MCF 10A (cell line): Measurements from ENCODE around the gene SERTAD1. TPM values are rescaled to one million over a fixed set of nuclear protein-coding genes. Genes with fewer than 3 reads are reported as not detected.

Experiments used
- BruUV-seq: library from RNA; stranded (reverse); fragments of 400-500 nt; replicated peaks from 2 replicates; lab custom pipeline; 2021; lab: Mats Ljungman, UMichigan
- CTCF ChIA-PET: fragments of 300-600 bp; sonication (Branson Sonifier 250); formaldehyde crosslinking; extraction: SDS; loops from one replicate; lab custom pipeline; 2021; ENCODE audit warnings: antibody characterized with exemption, inconsistent platforms; lab: Yijun Ruan, JAX
- POLR2A ChIA-PET: fragments of 300-600, 350-650 bp; sonication (Branson Sonifier 250); formaldehyde crosslinking; extraction: SDS; loops from one replicate; lab custom pipeline; 2020; ENCODE audit warnings: antibody characterized with exemption, inconsistent platforms; lab: Yijun Ruan, JAX
- DNase-seq: peaks from one replicate; pipeline ENCODE4 v3.0.0-alpha.2; 2018; ENCODE audit not compliant: unreplicated experiment
- H3K27ac Mint-ChIP-seq: one replicate; pipeline ENCODE4 v1.8.0; 2022; ENCODE audit warnings: mild to moderate bottlenecking, low read depth, mixed read lengths; ENCODE audit not compliant: unreplicated experiment
- H3K27me3 Mint-ChIP-seq: one replicate; pipeline ENCODE4 v1.8.0; 2022; ENCODE audit warnings: mixed read lengths; ENCODE audit not compliant: insufficient read depth, unreplicated experiment
- H3K36me3 Mint-ChIP-seq: one replicate; pipeline ENCODE4 v1.8.0; 2022; ENCODE audit warnings: mild to moderate bottlenecking, moderate library complexity, mixed read lengths; ENCODE audit not compliant: insufficient read depth, unreplicated experiment
- H3K4me1 Mint-ChIP-seq: one replicate; pipeline ENCODE4 v1.8.0; 2022; ENCODE audit warnings: mixed read lengths; ENCODE audit not compliant: insufficient read depth, unreplicated experiment
- H3K4me3 Mint-ChIP-seq: one replicate; pipeline ENCODE4 v1.8.0; 2022; ENCODE audit warnings: mild to moderate bottlenecking, moderate library complexity, mixed read lengths; ENCODE audit not compliant: unreplicated experiment
- H3K9me3 Mint-ChIP-seq: one replicate; pipeline ENCODE4 v1.8.0; 2022; ENCODE audit warnings: mixed read lengths; ENCODE audit not compliant: unreplicated experiment
- intact Hi-C: fragments of 100-400 bp; cut with micrococcal nuclease; formaldehyde crosslinking; loops from 2 replicates; pipeline ENCODE4 v1.14.1; 2022
- total RNA-seq: library from RNA; stranded (reverse); gene quantifications from 2 replicates; pipeline ENCODE4 v1.2.3, GENCODE V29; 2022
- TF ChIP-seq, protein P1 (sequence below): fragments of 200-600 bp; IDR thresholded peaks from one replicate; pipeline ENCODE4 v1.8.0; 2022; ENCODE audit warnings: antibody characterized with exemption, mild to moderate bottlenecking; ENCODE audit not compliant: unreplicated experiment

The SERTAD1 gene
- total RNA-seq, 1 experiment from 2014 or later, result 17.9 TPM

DNA sequence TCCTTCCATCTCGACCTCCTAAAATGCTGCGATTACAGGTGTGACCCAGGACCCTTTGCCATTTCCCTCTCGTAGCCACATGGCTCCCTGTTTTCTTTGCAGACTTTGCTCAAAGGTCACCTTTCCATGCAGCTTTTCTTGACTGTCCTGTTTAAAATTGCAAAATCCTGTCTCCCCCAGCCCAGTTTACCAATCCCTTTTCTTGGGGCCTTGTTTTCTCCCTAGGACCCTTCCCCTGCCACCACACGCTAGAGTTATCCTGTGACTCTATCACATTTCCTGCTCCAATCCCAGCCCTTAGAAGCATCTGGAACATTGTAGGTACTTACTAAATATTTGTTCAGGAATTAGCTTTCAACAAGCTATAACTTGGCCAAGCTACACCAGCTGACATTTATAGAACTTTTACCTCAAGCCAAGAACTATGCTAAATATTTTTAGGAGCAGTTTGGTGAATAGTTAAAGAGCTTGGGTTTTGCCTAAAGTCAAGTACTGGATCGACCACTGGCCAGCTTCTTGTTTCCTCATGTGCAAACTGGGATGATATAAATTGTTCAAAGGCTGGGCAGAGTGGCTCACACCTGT is 27.5 kb upstream of the SERTAD1 start:
- no TSS peak for BruUV-seq
- H3K4me3 Mint-ChIP-seq, result no peak overlapping the region
- no peaks in the 10 kb centered on the region for H3K27me3 Mint-ChIP-seq
- H3K27ac Mint-ChIP-seq, result no peak overlapping the region
- peaks cover 41% of the 10 kb centered on the region for H3K36me3 Mint-ChIP-seq
- ChIA-PET CTCF (interaction anchor here (0.5 to 2.6 kb wide), 6 partner anchors 9 to 673 kb away, joined by 3 to 14 read pairs (median 4); no protein-coding TSS in a partner anchor), POLR2A (interaction anchor here (0.6 to 4.7 kb wide), 9 partner anchors 8 to 151 kb away, joined by 3 to 37 read pairs (median 4); partner anchors contain the start of genes BLVRB and SERTAD1)
- no peaks in the 10 kb centered on the region for H3K4me1 Mint-ChIP-seq
- intact Hi-C loops, result no loop called here
- DNase-seq, result no peak
- TF ChIP-seq, protein P1, sequence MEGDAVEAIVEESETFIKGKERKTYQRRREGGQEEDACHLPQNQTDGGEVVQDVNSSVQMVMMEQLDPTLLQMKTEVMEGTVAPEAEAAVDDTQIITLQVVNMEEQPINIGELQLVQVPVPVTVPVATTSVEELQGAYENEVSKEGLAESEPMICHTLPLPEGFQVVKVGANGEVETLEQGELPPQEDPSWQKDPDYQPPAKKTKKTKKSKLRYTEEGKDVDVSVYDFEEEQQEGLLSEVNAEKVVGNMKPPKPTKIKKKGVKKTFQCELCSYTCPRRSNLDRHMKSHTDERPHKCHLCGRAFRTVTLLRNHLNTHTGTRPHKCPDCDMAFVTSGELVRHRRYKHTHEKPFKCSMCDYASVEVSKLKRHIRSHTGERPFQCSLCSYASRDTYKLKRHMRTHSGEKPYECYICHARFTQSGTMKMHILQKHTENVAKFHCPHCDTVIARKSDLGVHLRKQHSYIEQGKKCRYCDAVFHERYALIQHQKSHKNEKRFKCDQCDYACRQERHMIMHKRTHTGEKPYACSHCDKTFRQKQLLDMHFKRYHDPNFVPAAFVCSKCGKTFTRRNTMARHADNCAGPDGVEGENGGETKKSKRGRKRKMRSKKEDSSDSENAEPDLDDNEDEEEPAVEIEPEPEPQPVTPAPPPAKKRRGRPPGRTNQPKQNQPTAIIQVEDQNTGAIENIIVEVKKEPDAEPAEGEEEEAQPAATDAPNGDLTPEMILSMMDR, result no peak
- no peaks in the 10 kb centered on the region for H3K9me3 Mint-ChIP-seq

DNA sequence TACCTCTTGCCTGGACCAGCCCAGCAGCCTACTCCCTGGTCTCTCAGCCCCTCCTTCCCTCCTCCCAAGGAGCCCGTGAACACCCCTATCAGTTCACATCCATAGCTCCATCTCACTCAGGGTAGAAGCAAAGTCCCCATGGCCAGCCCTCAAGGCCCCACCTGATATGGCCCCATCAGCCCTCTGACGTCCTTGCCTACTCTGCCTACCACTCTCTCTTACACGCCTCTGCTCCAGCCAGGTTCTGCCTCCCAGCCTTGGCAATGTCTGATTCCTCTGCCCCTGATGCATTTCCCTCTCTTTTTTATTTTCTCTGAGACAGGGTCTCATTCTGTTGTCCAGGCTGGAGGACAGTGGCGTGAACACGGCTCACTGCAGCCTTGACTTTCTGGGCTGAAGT is 26.2 kb upstream of the SERTAD1 start:
- H3K36me3 Mint-ChIP-seq, result peaks cover 39% of the 10 kb centered on the region
- CTCF ChIA-PET, result interaction anchor here (2.6 kb wide), 1 partner anchor 12 kb away, joined by 14 read pairs; no protein-coding TSS in a partner anchor
- no peak for DNase-seq
- H3K4me1 Mint-ChIP-seq, result no peaks in the 10 kb centered on the region
- H3K4me3 Mint-ChIP-seq, result no peak overlapping the region
- intact Hi-C loops, result no loop called here
- no TSS peak for BruUV-seq
- TF ChIP-seq, protein P1, result no peak
- no peaks in the 10 kb centered on the region for H3K9me3 Mint-ChIP-seq
- H3K27me3 Mint-ChIP-seq, result no peaks in the 10 kb centered on the region
- H3K27ac Mint-ChIP-seq, result no peak overlapping the region
- POLR2A ChIA-PET, result interaction anchor here (0.8 to 4.7 kb wide), 3 partner anchors 13 to 31 kb away, joined by 3 to 37 read pairs (median 5); partner anchors contain the start of gene BLVRB

DNA sequence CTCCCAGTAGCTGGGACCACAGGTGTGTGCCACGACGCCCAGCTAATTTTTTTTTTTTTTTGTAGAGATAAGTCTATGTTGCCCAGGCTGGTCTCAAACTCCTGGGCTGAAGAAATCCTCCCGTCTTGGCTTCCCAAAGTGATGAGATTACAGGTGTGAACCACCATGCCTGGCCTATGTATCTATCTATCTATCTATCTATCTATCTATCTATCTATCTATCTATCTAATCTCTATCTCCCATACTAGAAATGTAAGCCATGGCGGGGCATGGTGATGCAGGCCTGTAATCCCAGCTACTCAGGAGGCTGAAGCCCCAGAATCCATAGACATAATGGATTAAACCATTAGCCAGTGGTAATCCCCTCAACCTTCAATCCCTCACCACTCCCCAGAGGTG is 24.9 kb upstream of the SERTAD1 start:
- Mint-ChIP-seq H3K4me3 (no peak overlapping the region), H3K27me3 (no peaks in the 10 kb centered on the region), H3K4me1 (peaks cover 6% of the 10 kb centered on the region), H3K36me3 (peaks cover 26% of the 10 kb centered on the region), H3K9me3 (no peaks in the 10 kb centered on the region), H3K27ac (no peak overlapping the region)
- POLR2A ChIA-PET, result no interaction called here
- no peak for DNase-seq
- TF ChIP-seq, protein P1, result no peak
- intact Hi-C loops, result no loop called here
- no TSS peak for BruUV-seq
- CTCF ChIA-PET, result no interaction called here

DNA sequence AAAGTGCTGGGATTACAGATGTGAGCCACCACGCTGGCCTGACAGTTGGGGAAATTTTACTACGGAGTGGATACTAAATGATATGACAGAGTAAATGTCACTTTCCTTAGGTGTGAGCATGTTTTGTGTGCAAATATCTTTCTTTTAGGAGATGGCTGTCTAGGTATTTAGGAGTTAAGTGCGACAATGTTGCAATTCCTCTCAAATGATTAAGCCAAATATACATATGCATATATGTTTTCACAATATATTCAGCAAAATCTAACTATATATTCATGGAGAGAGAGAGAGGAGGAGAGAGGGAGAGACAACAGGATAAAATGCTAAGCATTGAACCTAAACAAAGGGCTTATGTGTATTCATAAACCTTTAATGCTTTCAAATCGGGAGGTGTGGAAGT is 23.7 kb upstream of the SERTAD1 start:
- H3K27me3 Mint-ChIP-seq, result no peaks in the 10 kb centered on the region
- intact Hi-C loops, result no loop called here

More for the DNA sequence above, 23.7 kb upstream of the SERTAD1 start:
- no peak for DNase-seq
- ChIA-PET POLR2A (interaction anchor here (0.6 kb wide), 1 partner anchor 273 kb away, joined by 3 read pairs; no protein-coding TSS in a partner anchor), CTCF (no interaction called here)
- TF ChIP-seq, protein P1, result no peak
- no peaks in the 10 kb centered on the region for H3K9me3 Mint-ChIP-seq
- no peak overlapping the region for H3K27ac Mint-ChIP-seq
- H3K4me1 Mint-ChIP-seq, result peaks cover 11% of the 10 kb centered on the region
- no peak overlapping the region for H3K4me3 Mint-ChIP-seq
- BruUV-seq, result no TSS peak
- H3K36me3 Mint-ChIP-seq, result peaks cover 28% of the 10 kb centered on the region
